Parathyroid adenoma (tissue), 2 donors: ENCODE data around the gene RERE.
A peak's percentile ranks its signal among the peaks of the same experiment; 100 is the strongest.

Experiments used
- H2AFZ ChIP-seq: fragments of 300-600 bp; sonication (generic); one replicate; pipeline ENCODE4 v1.7.0; 2017; ENCODE audit warnings: antibody characterized with exemption, mild to moderate bottlenecking
- H3K27ac ChIP-seq: fragments of 300-600 bp; sonication (generic); one replicate; pipeline ENCODE4 v1.7.0; 2017
- H3K27me3 ChIP-seq: fragments of 300-600 bp; sonication (generic); one replicate; pipeline ENCODE4 v1.7.0; 2017; ENCODE audit warnings: low read length; ENCODE audit not compliant: control insufficient read depth, insufficient read depth
- H3K36me3 ChIP-seq: fragments of 300-600 bp; sonication (generic); one replicate; pipeline ENCODE4 v1.7.0; 2017; ENCODE audit warnings: low read length; ENCODE audit not compliant: control insufficient read depth, insufficient read depth
- H3K4me1 ChIP-seq: fragments of 300-600 bp; sonication (generic); one replicate; pipeline ENCODE4 v1.7.0; 2017; ENCODE audit warnings: control low read depth
- H3K4me2 ChIP-seq: fragments of 300-600 bp; sonication (generic); one replicate; pipeline ENCODE4 v1.7.0; 2017; ENCODE audit warnings: low read length
- H3K4me3 ChIP-seq: fragments of 300-600 bp; sonication (generic); one replicate; pipeline ENCODE4 v1.7.0; 2017; ENCODE audit warnings: low read depth, low read length
- H3K79me2 ChIP-seq: fragments of 300-600 bp; sonication (generic); one replicate; pipeline ENCODE4 v1.7.0; 2017; ENCODE audit warnings: control low read depth
- H3K9ac ChIP-seq: fragments of 300-600 bp; sonication (generic); one replicate; pipeline ENCODE4 v1.7.0; 2017; ENCODE audit warnings: mild to moderate bottlenecking
- H3K9me3 ChIP-seq: fragments of 300-600 bp; sonication (generic); one replicate; pipeline ENCODE4 v1.7.0; 2017; ENCODE audit warnings: low read length; ENCODE audit not compliant: control insufficient read depth
- CTCF ChIP-seq: fragments of 300-600 bp; sonication (generic); IDR thresholded peaks from one replicate; pipeline ENCODE4 v1.7.0; 2017; ENCODE audit warnings: antibody characterized with exemption, mild to moderate bottlenecking
- donor health status: primary hyperparathyroidism.

Gene RERE

GRCh38 chr1:8659593-8659992, 157.8 kb downstream of the RERE start:
- TF ChIP-seq CTCF, result no peak
- Histone ChIP-seq H3K27ac (no peak overlapping the region), H3K4me2 (no peak overlapping the region), H3K9me3 (no peaks in the 10 kb centered on the region), H3K79me2 (peaks cover 23% of the 10 kb centered on the region), H3K36me3 (no peaks in the 10 kb centered on the region), H3K4me1 (peaks cover 30% of the 10 kb centered on the region), H3K4me3 (no peak overlapping the region), H3K9ac (no peak overlapping the region), H3K27me3 (no peaks in the 10 kb centered on the region), H2AFZ (no peak overlapping the region)

GRCh38 chr1:8653878-8654277, 163.6 kb downstream of the RERE start:
- H3K79me2 ChIP-seq, result peaks cover 24% of the 10 kb centered on the region
- H3K27me3 ChIP-seq, result no peaks in the 10 kb centered on the region
- no peak for TF ChIP-seq CTCF
- H3K36me3 ChIP-seq, result no peaks in the 10 kb centered on the region
- no peak overlapping the region for H2AFZ ChIP-seq
- peaks cover 14% of the 10 kb centered on the region for H3K4me1 ChIP-seq
- no peak overlapping the region for H3K9ac ChIP-seq
- H3K27ac ChIP-seq, result no peak overlapping the region
- H3K4me3 ChIP-seq, result no peak overlapping the region
- H3K9me3 ChIP-seq, result no peaks in the 10 kb centered on the region
- H3K4me2 ChIP-seq, result no peak overlapping the region

- no peak overlapping the region for H3K4me2 ChIP-seq
- H3K36me3 ChIP-seq, result no peaks in the 10 kb centered on the region
- peaks cover 31% of the 10 kb centered on the region for H3K79me2 ChIP-seq
- no peak overlapping the region for H3K4me3 ChIP-seq
- H3K9me3 ChIP-seq, result no peaks in the 10 kb centered on the region
- H3K27me3 ChIP-seq, result no peaks in the 10 kb centered on the region
- H3K4me1 ChIP-seq, result peaks cover 16% of the 10 kb centered on the region
- no peak overlapping the region for H2AFZ ChIP-seq
- peak overlapping the region; percentile 53 for H3K27ac ChIP-seq
- H3K9ac ChIP-seq, result no peak overlapping the region
- no peak for TF ChIP-seq CTCF
Measured at GRCh38 chr1:8652467-8653046, 164.9 kb downstream of the RERE start.

- no peak for TF ChIP-seq CTCF
- Histone ChIP-seq H3K27ac (peak overlapping the region; percentile 53), H3K9ac (no peak overlapping the region)
Measured at GRCh38 chr1:8651962-8652361, 165.5 kb downstream of the RERE start.

GRCh38 chr1:8651236-8651890, 166.1 kb downstream of the RERE start:
- H3K9ac ChIP-seq, result no peak overlapping the region
- no peak overlapping the region for H3K4me2 ChIP-seq
- peaks cover 21% of the 10 kb centered on the region for H3K4me1 ChIP-seq
- no peak overlapping the region for H2AFZ ChIP-seq
- peaks cover 33% of the 10 kb centered on the region for H3K79me2 ChIP-seq
- no peak overlapping the region for H3K4me3 ChIP-seq
- H3K36me3 ChIP-seq, result no peaks in the 10 kb centered on the region
- H3K9me3 ChIP-seq, result no peaks in the 10 kb centered on the region
- no peaks in the 10 kb centered on the region for H3K27me3 ChIP-seq
- H3K27ac ChIP-seq, result peak overlapping the region; percentile 24
- TF ChIP-seq CTCF, result no peak

More at GRCh38 chr1:8651962-8652361, 165.5 kb downstream of the RERE start:
- peaks cover 33% of the 10 kb centered on the region for H3K79me2 ChIP-seq
- H3K27me3 ChIP-seq, result no peaks in the 10 kb centered on the region
- H3K4me3 ChIP-seq, result no peak overlapping the region
- H2AFZ ChIP-seq, result no peak overlapping the region
- no peaks in the 10 kb centered on the region for H3K9me3 ChIP-seq
- no peaks in the 10 kb centered on the region for H3K36me3 ChIP-seq
- H3K4me2 ChIP-seq, result no peak overlapping the region
- peaks cover 16% of the 10 kb centered on the region for H3K4me1 ChIP-seq
